ENCODE measurements around the gene SASS6.

Gene SASS6

DNA sequence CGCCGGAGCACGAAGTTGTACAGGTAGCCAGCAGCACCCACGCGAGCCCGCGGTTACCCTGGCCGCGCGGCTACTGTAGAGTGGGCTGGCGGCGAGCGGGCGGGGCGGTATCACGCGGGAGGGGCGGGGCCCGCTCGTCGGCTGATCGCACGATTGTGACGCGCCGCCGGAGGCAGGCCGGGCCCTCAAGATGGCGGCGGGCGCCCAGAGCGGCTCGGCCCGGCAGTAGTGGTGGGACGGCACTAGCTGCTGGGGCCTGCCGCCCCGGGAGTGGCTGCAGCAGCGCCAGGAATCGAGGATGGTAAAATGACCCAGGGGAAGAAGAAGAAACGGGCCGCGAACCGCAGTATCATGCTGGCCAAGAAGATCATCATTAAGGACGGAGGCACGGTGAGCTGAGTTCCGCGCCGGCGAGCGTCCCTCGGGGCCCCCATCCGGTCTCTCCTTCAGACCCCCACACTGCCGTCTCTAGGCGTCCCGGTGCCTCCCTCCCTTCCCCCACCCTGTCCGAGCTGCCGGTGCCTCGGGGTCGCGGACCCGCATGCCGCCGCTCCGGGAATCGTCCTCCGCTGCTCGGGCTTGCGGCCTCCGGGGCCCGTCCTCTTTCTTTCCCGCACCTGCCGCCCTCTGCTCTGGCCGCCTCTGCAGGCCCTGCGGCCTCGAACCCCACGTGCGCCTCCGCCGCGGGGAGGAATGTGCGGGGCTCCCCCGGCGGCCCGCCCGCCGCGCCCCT, 94.6 kb downstream of the SASS6 start (continued):
- TF ChIP-seq SCRT2 (tag by site-specific recombination; IDR thresholded peaks at IDR 0.05) (no peak), ZNF335 (tag by site-specific recombination; conservative IDR thresholded peaks at IDR 0.05) (peak; percentile 99), KLF1 (tag by site-specific recombination; IDR thresholded peaks at IDR 0.05) (peak; percentile 71; the same call in 1 of the 2 replicates), MZF1 (tag by site-specific recombination; IDR thresholded peaks at IDR 0.05; ENCODE audit: borderline replicate concordance) (no peak), ZNF132 (tag by site-specific recombination; IDR thresholded peaks at IDR 0.05; ENCODE audit: borderline replicate concordance) (no peak), PRDM1 (tag by site-specific recombination; IDR thresholded peaks at IDR 0.05) (no peak), WT1 (tag by site-specific recombination; IDR thresholded peaks at IDR 0.05) (no peak), RBAK (tag by site-specific recombination; IDR thresholded peaks at IDR 0.05) (no peak), BCL11A (tag by site-specific recombination; IDR thresholded peaks at IDR 0.05; ENCODE audit: low read depth) (no peak), PATZ1 (tag by site-specific recombination; IDR thresholded peaks at IDR 0.05) (peak; percentile 80), TRIM28 (IDR thresholded peaks at IDR 0.05; ENCODE audit: borderline replicate concordance, low read length) (no peak; the same call in 1 of the 2 replicates), CTCF (tag by site-specific recombination; IDR thresholded peaks at IDR 0.05) (peak; percentile 50; the same call in 1 of the 2 replicates), KLF17 (tag by site-specific recombination; IDR thresholded peaks at IDR 0.05) (peak; percentile 58; the same call in 1 of the 2 replicates)
- TF ChIP-seq, protein P1, sequence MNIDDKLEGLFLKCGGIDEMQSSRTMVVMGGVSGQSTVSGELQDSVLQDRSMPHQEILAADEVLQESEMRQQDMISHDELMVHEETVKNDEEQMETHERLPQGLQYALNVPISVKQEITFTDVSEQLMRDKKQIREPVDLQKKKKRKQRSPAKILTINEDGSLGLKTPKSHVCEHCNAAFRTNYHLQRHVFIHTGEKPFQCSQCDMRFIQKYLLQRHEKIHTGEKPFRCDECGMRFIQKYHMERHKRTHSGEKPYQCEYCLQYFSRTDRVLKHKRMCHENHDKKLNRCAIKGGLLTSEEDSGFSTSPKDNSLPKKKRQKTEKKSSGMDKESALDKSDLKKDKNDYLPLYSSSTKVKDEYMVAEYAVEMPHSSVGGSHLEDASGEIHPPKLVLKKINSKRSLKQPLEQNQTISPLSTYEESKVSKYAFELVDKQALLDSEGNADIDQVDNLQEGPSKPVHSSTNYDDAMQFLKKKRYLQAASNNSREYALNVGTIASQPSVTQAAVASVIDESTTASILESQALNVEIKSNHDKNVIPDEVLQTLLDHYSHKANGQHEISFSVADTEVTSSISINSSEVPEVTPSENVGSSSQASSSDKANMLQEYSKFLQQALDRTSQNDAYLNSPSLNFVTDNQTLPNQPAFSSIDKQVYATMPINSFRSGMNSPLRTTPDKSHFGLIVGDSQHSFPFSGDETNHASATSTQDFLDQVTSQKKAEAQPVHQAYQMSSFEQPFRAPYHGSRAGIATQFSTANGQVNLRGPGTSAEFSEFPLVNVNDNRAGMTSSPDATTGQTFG (tag by site-specific recombination; IDR thresholded peaks at IDR 0.05; ENCODE audit: borderline replicate concordance) = no peak

DNA sequence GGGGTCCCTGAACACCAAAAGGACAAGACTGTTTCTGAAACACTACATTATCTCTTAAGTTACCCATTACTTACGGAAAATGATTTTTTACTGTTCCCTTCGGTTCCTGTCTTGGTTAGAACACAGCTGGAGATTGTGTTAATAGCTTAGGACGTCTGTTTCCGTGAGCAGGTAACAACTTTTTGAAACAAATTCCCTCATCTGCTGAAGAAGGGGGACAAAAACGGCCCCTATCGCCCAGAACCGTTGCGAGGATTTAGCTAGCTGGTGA, 95.1 kb downstream of the SASS6 start:
- H3K36me3 ChIP-seq (ENCODE audit: control insufficient read depth in 2 of 2, insufficient read depth in 1 of 2, low read length in 2 of 2) = no peaks in the 10 kb centered on the region
- TF ChIP-seq HOXC10 (CRISPR knock-in tag; IDR thresholded peaks at IDR 0.05) = 0 out of 2 replicates have a peak, but pooled peaks have one; percentile 10
- no peak for TF ChIP-seq ZNF48 (tag by site-specific recombination; IDR thresholded peaks at IDR 0.05)
- TF ChIP-seq GLI4 (tag by site-specific recombination; IDR thresholded peaks at IDR 0.05) = no peak
- H3K27ac ChIP-seq (ENCODE audit: extremely low read depth, low read depth, low read length) = peak overlapping the region; percentile 96
- ChIA-PET POLR2A (interaction anchor here (1.0 to 1.6 kb wide), 6 partner anchors 68 to 317 kb away, joined by 3 to 11 read pairs (median 3); partner anchors contain the start of genes RTCA, SASS6, SLC35A3 and TRMT13), CTCF (interaction anchor here (1.1 kb wide), 1 partner anchor 426 kb away, joined by 4 read pairs; no protein-coding TSS in a partner anchor)
- H3K9me3 ChIP-seq (ENCODE audit: control insufficient read depth, insufficient read depth, low read depth, low read length) = no peaks in the 10 kb centered on the region
- peak overlapping the region; percentile 87 for H3K4me3 ChIP-seq (ENCODE audit: low read depth, low read length)
- no peaks in the 10 kb centered on the region for H3K4me1 ChIP-seq (ENCODE audit: control insufficient read depth, insufficient read depth, low read length)

All from HEK293 (cell line).